Esophagus muscularis mucosa (tissue), 4 donors: ENCODE results near the gene AP1M2. TPM values are rescaled to one million over a fixed set of nuclear protein-coding genes. Genes with fewer than 3 reads are reported as not detected.

Source experiments
- DNase-seq: peaks from one replicate; pipeline ENCODE4 v3.0.0-alpha.2; 2017; ENCODE audit errors: extremely low spot score
- H3K27ac ChIP-seq, 4 donors: fragments of 200-600 bp; sonication (generic); replicated peaks in 1 of 4; 1 replicate in 3 of 4; 2 replicates in 1 of 4; pipeline ENCODE4 v1.5.1; 2016 to 2019; ENCODE audit warnings: mild to moderate bottlenecking in 1 of 4
- H3K27me3 ChIP-seq, 4 donors: fragments of 200-600 bp; sonication (generic); one replicate each; pipeline versions ENCODE4 v1.5.1 to v1.6.0; 2016 to 2019
- H3K36me3 ChIP-seq, 4 donors: fragments of 200-600 bp; sonication (generic); one replicate each; pipeline ENCODE4 v1.5.1; 2016 to 2019
- H3K4me1 ChIP-seq, 4 donors: fragments of 200-600 bp; sonication (generic); one replicate each; pipeline ENCODE4 v1.5.1; 2016 to 2019
- H3K4me3 ChIP-seq, 4 donors: fragments of 200-600 bp; sonication (generic); 1 replicate in 2 of 4; 2 replicates in 2 of 4; pipeline ENCODE4 v1.5.1; 2016 to 2019; ENCODE audit warnings: mild to moderate bottlenecking in 4 of 4, moderate library complexity in 1 of 4
- H3K9me3 ChIP-seq, 4 donors: fragments of 200-600 bp; sonication (generic); 1 replicate in 3 of 4; 2 replicates in 1 of 4; pipeline ENCODE4 v1.5.1; 2016 to 2019
- CTCF ChIP-seq, 3 experiments: fragments of 200-600 bp in 2 of 3; fragments of 450-650 bp in 1 of 3; sonication (generic) in 2 of 3; IDR thresholded peaks; one replicate each; pipeline ENCODE4 v1.5.1; 2017 to 2019; ENCODE audit warnings: antibody characterized with exemption in 3 of 3, mild to moderate bottlenecking in 2 of 3, moderate library complexity in 1 of 3
- EP300 ChIP-seq: sonication (generic); formaldehyde crosslinking; IDR thresholded peaks from one replicate; pipeline ENCODE4 v1.6.1; 2017; ENCODE audit warnings: antibody characterized with exemption
- POLR2A ChIP-seq: fragments of 450-650 bp; IDR thresholded peaks from one replicate; pipeline ENCODE4 v1.6.1; 2017; ENCODE audit warnings: antibody characterized with exemption, moderate library complexity, mild to moderate bottlenecking, low read depth
- POLR2AphosphoS5 ChIP-seq, 2 donors: sonication (generic); formaldehyde crosslinking; IDR thresholded peaks; one replicate each; pipeline ENCODE4 v1.6.1; 2017; ENCODE audit warnings: antibody characterized with exemption in 2 of 2
- WGBS: methylation state at CpG from one replicate; pipeline ENCODE4 v1.1.5; 2018; 5-methylcytosine and 5-hydroxymethylcytosine counted together
- intact Hi-C: fragments of 100-400 bp; cut with DNase I; formaldehyde crosslinking; loops from one replicate; pipeline ENCODE4 v1.15.1; 2023
- total RNA-seq, 4 donors: library from RNA; depleted of rRNA; stranded (reverse); fragments of >200 nt; gene quantifications; one replicate each; pipeline versions ENCODE4 v1.1.0 to v1.2.1, GENCODE V29; 2016

The AP1M2 gene
- total RNA-seq, 4 donors from 2014 or later, result not detected

- Histone ChIP-seq H3K4me3 (peak overlapping the region; percentile 58 to 72 (median 70)), H3K27ac (peak overlapping the region; percentile 70 to 89 (median 80)), H3K4me1 (peaks cover 20 to 34% (median 22%) of the 10 kb centered on the region in 4 donors), H3K36me3 (peaks cover 0 to 36% (median 30%) of the 10 kb centered on the region in 4 donors), H3K27me3 (no peaks in the 10 kb centered on the region), H3K9me3 (no peaks in the 10 kb centered on the region)
- no peak for DNase-seq
- TF ChIP-seq EP300 (no peak), CTCF (IDR thresholded peaks at IDR 0.05) (no peak), POLR2AphosphoS5 (IDR thresholded peaks at IDR 0.05) (no peak), POLR2A (no peak)
- WGBS, result 21% methylated on average over 10 of the region's 10 CpGs
- intact Hi-C loops, result no loop called here
These were observed 38.6 kb upstream of the AP1M2 start for GRCh38 chr19:10625762-10626138.

GRCh38 chr19:10625003-10625761 is 38.1 kb upstream of the AP1M2 start, which contains the start of gene SLC44A2:
Gene SLC44A2, plus strand, starts transcription at chr19:10625553. Its CDS starts 81 bp downstream, at chr19:10625634.
- intact Hi-C loops, result no loop called here

GRCh38 chr19:10624585-10624984 is 37.5 kb upstream of the AP1M2 start:
- Histone ChIP-seq H3K27ac (peak overlapping the region in 3 of 4 donors; percentile 80 to 89 (median 81)), H3K4me1 (peaks cover 20 to 34% (median 22%) of the 10 kb centered on the region in 4 donors), H3K9me3 (no peaks in the 10 kb centered on the region), H3K4me3 (peak overlapping the region in 2 of 4 donors; percentile 58 to 68), H3K27me3 (no peaks in the 10 kb centered on the region), H3K36me3 (peaks cover 0 to 25% (median 22%) of the 10 kb centered on the region in 4 donors)
- 81% methylated on average over 6 of the region's 6 CpGs for WGBS
- no peak for TF ChIP-seq EP300
- TF ChIP-seq POLR2AphosphoS5 (IDR thresholded peaks at IDR 0.05), result no peak
- no peak for TF ChIP-seq POLR2A
- no peak for TF ChIP-seq CTCF (IDR thresholded peaks at IDR 0.05)
- intact Hi-C loops, result no loop called here
- no peak for DNase-seq

More at GRCh38 chr19:10625003-10625761, 38.1 kb upstream of the AP1M2 start, which contains the start of gene SLC44A2:
- H3K9me3 ChIP-seq, result no peaks in the 10 kb centered on the region
- peak within 1 kb of the TSS; percentile 70 to 89 (median 80) for H3K27ac ChIP-seq
- 10% methylated on average over 42 of the region's 53 CpGs for WGBS
- peaks cover 20 to 34% (median 22%) of the 10 kb centered on the region in 4 donors for H3K4me1 ChIP-seq
- H3K4me3 ChIP-seq, result peak within 1 kb of the TSS; percentile 58 to 72 (median 70)
- no peaks in the 10 kb centered on the region for H3K27me3 ChIP-seq
- TF ChIP-seq POLR2AphosphoS5 (IDR thresholded peaks at IDR 0.05), result peak; percentile 56 to 82
- no peak for TF ChIP-seq EP300
- peak; percentile 48 for TF ChIP-seq POLR2A
- TF ChIP-seq CTCF (IDR thresholded peaks at IDR 0.05), result peak in 1 of 3 experiments; percentile 25
- no peak for DNase-seq
- peaks cover 0 to 31% (median 26%) of the 10 kb centered on the region in 4 donors for H3K36me3 ChIP-seq

- intact Hi-C loops, result no loop called here
- Histone ChIP-seq H3K36me3 (peaks cover 0 to 4% (median 0%) of the 10 kb centered on the region in 4 donors), H3K4me1 (peaks cover 20 to 36% (median 22%) of the 10 kb centered on the region in 4 donors), H3K4me3 (no peak overlapping the region), H3K27me3 (no peaks in the 10 kb centered on the region), H3K9me3 (no peaks in the 10 kb centered on the region), H3K27ac (no peak overlapping the region)
- TF ChIP-seq EP300 (no peak), POLR2A (no peak), CTCF (IDR thresholded peaks at IDR 0.05) (no peak), POLR2AphosphoS5 (IDR thresholded peaks at IDR 0.05) (no peak)
- no peak for DNase-seq
- 95% methylated on average over 8 of the region's 8 CpGs for WGBS
These were observed 34.9 kb upstream of the AP1M2 start for GRCh38 chr19:10621966-10622365.
